Endothelial cell of umbilical vein (primary cell): ENCODE measurements around the gene TRERF1.

ENCODE experiments used
- POLR2A ChIP-seq: IDR thresholded peaks from 2 replicates; pipeline ENCODE4 v1.6.1; 2012; ENCODE audit warnings: low read depth, mild to moderate bottlenecking, control low read depth, low read length
- TF ChIP-seq, protein P1 (sequence below), 2 donors: IDR thresholded peaks; 1 replicate in 1 of 2; 2 replicates in 1 of 2; pipeline ENCODE4 v1.5.1; 2011; ENCODE audit warnings: low read length in 2 of 2, mild to moderate bottlenecking in 2 of 2, moderate library complexity in 2 of 2, control low read depth in 1 of 2, inconsistent platforms in 1 of 2, low read depth in 1 of 2; ENCODE audit not compliant: insufficient read depth in 1 of 2; ENCODE audit errors: extremely low read depth in 1 of 2

DNA sequence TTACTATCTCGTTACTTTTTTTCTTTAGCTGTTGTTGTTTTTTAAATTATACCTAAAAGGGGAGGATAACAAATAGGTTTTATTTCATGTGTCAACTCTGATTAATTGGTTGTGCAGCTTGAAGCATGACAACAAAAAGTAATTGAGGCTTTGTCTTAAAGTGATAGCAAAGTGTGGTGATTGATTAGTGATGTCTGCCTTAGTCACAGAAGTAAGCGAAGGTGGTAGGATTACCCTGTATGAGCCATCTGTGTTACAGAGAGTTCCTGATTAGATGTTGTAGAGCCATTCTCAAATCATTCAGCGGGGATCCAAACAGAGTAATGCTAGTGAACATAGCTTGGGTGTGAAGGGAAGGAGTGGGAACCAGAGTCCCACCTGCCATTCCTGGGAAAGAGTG, 219.7 kb downstream of the TRERF1 start:
- TF ChIP-seq, protein P1, sequence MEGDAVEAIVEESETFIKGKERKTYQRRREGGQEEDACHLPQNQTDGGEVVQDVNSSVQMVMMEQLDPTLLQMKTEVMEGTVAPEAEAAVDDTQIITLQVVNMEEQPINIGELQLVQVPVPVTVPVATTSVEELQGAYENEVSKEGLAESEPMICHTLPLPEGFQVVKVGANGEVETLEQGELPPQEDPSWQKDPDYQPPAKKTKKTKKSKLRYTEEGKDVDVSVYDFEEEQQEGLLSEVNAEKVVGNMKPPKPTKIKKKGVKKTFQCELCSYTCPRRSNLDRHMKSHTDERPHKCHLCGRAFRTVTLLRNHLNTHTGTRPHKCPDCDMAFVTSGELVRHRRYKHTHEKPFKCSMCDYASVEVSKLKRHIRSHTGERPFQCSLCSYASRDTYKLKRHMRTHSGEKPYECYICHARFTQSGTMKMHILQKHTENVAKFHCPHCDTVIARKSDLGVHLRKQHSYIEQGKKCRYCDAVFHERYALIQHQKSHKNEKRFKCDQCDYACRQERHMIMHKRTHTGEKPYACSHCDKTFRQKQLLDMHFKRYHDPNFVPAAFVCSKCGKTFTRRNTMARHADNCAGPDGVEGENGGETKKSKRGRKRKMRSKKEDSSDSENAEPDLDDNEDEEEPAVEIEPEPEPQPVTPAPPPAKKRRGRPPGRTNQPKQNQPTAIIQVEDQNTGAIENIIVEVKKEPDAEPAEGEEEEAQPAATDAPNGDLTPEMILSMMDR (IDR thresholded peaks at IDR 0.05; ENCODE audit: extremely low read depth in 1 of 2, insufficient read depth in 1 of 2, low read depth in 1 of 2, low read length in 2 of 2): no peak
- no peak for TF ChIP-seq POLR2A
